GM12874 (cell line): Measurements from ENCODE around the gene ATG9B.

Source experiments
- TF ChIP-seq, protein P1 (sequence below): IDR thresholded peaks from 2 replicates; pipeline ENCODE4 v1.5.1; 2011; ENCODE audit warnings: low read depth, mild to moderate bottlenecking, control low read depth, low read length, moderate library complexity; ENCODE audit not compliant: insufficient read depth

ATG9B gene

GRCh38 chr7:150976529-150977381 lies 47.5 kb downstream of the ATG9B start:
- TF ChIP-seq, protein P1, sequence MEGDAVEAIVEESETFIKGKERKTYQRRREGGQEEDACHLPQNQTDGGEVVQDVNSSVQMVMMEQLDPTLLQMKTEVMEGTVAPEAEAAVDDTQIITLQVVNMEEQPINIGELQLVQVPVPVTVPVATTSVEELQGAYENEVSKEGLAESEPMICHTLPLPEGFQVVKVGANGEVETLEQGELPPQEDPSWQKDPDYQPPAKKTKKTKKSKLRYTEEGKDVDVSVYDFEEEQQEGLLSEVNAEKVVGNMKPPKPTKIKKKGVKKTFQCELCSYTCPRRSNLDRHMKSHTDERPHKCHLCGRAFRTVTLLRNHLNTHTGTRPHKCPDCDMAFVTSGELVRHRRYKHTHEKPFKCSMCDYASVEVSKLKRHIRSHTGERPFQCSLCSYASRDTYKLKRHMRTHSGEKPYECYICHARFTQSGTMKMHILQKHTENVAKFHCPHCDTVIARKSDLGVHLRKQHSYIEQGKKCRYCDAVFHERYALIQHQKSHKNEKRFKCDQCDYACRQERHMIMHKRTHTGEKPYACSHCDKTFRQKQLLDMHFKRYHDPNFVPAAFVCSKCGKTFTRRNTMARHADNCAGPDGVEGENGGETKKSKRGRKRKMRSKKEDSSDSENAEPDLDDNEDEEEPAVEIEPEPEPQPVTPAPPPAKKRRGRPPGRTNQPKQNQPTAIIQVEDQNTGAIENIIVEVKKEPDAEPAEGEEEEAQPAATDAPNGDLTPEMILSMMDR = no peak

GRCh38 chr7:150975536-150976319 lies 48.6 kb downstream of the ATG9B start:
- TF ChIP-seq, protein P1 = no peak

- TF ChIP-seq, protein P1 = peak; percentile 38; the same call in 1 of the 2 replicates
These were observed 49.6 kb downstream of the ATG9B start for GRCh38 chr7:150974468-150975391.

DNA sequence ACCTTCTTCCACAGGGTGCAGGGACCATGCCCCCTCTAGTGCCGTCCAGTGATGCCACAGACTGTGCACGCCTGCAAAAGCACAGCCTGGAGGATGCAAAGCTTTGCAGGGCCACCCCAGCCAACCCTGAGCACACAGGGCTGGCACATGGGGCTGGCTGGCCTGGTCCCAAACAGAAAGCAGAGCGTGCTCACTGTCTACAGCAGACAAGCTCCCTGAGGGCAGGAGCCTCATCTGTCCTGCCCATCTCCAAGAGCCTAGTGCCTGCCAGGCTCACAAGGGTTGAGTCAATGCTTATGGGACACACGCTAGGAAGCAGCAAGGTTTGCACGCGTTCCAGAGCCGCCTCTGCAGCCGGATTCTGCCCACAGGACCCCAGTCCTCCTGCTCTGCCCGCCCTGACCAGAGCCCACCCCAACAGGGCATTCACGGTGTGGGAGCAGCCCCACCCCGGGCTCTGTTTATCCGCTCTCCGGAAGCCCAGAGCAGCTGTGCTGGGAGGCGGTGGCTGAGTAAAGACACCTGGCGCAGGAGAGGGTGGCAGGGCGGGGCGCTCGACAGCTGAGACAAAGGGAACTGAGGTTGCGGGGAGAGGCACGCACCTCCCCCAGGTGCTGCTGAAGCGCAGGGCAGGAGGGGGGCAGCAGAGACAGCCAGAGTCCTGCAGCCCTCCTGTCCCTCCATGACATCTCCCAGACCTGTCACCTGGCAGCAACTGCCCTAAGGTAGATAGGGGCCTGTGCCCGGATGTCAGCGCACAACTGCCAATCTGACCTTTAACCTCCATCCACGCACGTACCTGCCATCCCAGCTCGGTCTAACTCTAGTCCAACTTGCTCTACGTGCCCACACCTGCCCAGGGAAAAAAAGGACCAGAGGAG lies 50.5 kb downstream of the ATG9B start:
- TF ChIP-seq, protein P1 = no peak

GRCh38 chr7:150972741-150973140 lies 51.6 kb downstream of the ATG9B start:
- TF ChIP-seq, protein P1 = no peak

DNA sequence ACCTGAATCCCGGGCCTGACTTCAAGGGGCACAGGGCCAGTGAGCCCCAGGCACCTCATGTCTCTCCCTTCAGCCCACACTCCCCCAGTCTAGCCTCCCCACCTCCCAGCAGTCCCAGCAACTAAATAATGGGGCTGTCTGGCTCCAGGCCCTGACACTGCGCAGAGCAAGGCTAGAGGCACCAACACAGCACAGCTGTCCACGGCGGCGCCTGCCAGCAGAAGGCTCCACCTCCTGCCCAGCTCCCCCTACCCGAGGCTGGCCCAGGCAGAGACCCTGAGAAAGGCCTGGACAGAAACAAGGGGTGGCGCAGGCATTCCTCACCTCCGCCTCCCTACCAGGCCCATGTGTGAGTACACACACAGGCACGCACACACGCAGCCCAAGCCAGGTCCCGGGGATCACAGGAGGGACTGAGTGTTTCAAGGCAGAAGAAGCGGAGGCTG lies 52.2 kb downstream of the ATG9B start:
- TF ChIP-seq, protein P1 = no peak
